GM18907 (cell line): ENCODE measurements around the gene SNX13.
A peak's percentile ranks its signal among the peaks of the same experiment; 100 is the strongest.

ENCODE experiments used
- ATAC-seq: cut with Tn5 transposase; IDR thresholded peaks from one replicate; pipeline ENCODE4 v1.9.1; 2021; ENCODE audit warnings: mild to moderate bottlenecking, moderate library complexity; ENCODE audit not compliant: unreplicated experiment

The SNX13 gene

GRCh38 chr7:17948526-17949238, 8.4 kb upstream of the SNX13 start:
- ATAC-seq = no peak

DNA sequence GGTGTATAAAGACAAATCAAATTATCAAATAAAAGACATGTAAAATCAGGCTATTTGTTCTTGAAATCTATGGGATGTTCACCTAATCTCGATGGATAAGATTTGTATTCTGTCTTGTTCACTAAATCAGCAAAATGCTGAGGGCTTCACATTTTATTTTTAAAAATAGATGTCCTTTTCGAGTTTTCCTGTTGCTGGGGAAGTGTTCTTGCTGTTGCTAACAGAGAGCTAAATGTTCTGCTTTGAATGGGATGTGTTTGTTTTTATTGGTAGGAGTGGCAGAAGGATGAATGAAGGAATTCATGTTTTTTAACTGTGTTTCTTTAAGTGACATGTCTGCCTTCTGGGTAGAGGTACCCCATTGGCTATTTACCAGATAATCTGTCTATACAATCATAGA, 7.3 kb upstream of the SNX13 start:
- no peak for ATAC-seq

DNA sequence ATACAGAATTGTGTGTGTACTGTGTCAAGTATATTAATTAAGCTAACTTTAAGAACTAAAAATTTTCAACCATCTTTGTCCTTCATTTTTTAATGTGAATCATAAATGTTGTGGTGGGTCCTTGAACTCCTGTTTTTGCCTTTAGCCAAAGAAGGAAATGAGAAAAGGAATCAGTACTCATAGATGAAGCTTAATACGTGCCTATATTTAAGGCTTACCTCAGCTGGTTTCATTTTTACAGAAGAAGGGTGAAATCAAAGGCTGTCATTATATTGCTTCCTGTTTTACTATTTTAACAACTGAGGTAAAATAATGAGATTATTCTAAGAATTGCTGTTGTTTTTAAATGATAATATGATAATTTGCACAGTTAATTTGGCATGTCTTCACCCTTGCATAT, 6.3 kb upstream of the SNX13 start:
- ATAC-seq = peak; percentile 75

DNA sequence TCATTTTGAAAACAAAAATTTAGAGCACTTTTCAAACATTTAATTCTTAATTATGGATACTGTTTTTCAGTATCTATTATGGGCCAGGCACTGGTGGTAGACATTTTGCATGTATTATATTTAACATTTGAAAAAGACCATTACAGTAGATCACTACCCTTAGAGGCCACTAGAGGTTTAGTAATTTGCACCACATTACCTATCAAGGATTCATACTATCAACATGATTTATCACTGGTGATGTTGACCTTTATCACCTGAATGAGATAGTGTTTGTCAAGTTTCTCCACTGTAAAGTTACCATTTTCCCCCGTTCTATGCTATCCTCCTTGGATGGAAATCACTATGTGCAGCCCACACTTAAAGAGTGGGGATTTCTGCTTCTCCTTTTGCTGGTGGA, 4.4 kb upstream of the SNX13 start:
- ATAC-seq = no peak

DNA sequence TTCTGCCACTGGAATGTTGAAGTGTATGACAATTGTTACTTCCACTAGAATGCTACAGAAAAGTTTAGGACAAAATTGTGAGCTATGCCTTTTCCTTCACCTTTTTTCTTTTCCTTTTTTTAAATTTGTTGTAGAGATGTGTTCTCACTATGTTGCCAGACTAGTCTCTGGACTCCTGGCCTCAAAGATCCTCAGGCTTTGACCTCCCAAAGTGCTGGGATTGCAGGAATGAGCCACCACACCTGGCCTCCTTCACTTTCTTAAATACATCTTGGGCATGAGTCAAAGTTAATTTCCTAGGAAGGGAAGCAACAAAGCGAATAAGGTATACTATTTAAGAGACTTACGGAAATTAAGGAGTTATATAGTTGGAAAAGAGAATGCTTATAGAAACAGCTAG, 2.7 kb upstream of the SNX13 start:
- ATAC-seq = no peak

GRCh38 chr7:17942231-17942630, 1.9 kb upstream of the SNX13 start:
- no peak for ATAC-seq

DNA sequence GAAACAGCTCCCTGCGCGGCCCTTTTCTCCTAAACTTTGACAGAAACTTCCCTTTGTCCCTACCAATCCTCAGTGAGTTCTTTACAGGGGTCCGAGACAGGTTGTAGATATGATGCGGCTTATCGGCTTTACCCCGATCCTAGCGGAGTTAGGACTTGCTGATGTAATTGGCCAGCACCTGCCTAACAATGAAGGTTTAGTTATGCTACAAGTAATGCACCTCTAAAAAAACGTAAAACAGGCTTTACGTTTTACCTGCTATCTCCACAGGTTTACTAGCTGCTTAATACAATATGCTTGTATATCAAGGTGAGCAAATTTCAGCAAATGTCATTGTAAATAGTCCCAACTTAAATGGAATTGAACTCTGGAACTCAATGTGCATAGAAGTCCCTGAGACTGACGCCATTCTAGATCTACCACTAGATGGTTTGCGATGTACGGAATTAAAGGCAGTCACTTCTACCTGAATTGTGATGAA, 697 bp upstream of the SNX13 start:
- peak; percentile 6 for ATAC-seq

DNA sequence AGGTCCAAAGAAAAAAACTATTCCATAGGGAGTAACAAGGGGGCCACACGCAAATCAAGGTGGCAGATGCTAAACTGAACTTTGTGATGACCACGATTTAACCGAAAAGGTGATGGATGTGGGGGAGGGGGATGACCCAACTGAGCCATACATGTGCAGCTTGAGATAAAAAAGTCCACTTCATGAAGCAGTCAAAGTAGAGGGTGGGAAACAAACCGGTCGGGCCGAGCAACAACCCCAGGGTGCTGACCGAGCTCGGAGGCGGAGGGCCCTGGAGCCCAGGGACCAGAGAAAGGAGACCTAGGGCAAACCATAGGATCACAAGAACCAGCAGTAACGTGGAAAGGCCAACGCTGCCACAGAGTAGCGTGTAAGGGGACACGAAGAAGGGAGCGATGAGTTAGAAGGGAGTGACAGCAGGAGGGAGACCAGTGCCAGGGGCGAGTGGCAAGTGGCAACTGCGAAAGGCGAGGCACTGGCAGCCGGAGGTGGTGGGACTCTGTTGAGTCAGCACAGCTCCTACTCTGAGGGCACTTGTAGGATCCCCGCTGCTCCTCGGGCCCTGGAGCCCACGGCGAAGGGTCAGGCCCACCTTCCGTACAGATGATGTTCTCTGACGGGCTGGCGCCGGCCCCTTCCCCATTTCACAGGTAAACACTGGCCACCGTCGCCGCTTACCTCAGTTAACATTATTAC, 540 bp downstream of the SNX13 start:
- peak; percentile 51 for ATAC-seq

DNA sequence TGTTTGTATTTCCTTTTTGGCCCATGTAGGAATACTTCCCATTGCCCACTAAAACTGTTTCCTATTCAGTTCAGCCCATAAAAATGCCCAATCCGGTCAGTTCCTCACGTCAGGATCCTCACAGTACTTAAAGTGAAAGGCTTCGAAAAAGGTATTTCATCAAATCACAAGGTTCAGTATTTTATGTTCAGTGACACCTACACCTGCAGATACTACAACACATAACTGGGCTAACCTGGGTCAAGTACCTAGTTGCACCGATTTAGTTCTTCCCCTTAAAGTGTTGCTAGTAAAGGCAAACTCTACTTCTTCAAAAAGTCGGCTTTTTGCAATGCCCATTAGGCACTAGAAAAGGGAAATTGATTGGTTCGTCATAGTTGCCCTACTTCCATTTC, 1.1 kb downstream of the SNX13 start:
- no peak for ATAC-seq

DNA sequence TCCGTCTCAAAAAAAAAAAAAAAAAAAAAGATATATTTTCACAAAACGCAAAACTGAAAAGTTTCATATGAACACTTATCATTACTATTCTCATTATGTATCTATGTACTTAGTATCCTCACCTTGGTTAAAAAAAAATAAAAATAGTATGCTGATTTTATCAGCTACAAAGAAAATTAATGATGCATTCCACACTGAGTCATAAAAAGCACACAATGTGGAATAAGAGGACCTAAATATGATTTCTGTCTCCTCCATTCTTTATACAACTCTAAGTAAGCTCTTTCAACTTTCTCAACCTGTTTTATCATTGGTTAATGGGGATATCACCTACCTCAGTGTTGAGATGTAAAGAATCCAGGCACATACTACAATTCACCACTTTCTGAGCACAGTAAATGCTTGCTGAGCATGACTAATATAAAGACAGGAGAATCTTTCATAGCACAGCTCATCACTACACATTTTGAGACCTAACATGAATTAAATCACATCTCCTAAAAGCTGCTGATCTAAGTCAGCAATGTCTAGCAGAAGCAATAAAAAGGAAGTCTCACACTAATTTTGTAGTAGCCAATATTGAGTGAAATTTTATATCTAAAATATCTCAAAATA, 2.7 kb downstream of the SNX13 start:
- peak; percentile 15 for ATAC-seq

DNA sequence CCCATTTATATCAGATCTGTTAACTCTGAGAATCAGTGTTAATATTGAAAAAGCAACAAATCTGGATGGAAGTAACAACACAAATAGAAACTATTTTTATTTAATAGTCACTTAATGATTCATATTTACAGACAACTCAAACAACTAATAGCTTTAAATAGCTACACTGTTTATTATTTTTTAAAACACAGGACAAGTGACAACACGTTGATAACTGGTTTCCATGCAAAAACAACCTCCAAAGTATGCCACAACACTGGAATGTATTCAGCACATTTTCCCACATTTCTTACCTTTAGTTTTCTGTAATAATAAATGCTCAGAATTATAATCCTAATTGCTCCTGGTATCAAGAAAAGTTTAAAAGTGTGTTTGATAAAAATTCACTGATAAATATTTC, 4.0 kb downstream of the SNX13 start:
- no peak for ATAC-seq

DNA sequence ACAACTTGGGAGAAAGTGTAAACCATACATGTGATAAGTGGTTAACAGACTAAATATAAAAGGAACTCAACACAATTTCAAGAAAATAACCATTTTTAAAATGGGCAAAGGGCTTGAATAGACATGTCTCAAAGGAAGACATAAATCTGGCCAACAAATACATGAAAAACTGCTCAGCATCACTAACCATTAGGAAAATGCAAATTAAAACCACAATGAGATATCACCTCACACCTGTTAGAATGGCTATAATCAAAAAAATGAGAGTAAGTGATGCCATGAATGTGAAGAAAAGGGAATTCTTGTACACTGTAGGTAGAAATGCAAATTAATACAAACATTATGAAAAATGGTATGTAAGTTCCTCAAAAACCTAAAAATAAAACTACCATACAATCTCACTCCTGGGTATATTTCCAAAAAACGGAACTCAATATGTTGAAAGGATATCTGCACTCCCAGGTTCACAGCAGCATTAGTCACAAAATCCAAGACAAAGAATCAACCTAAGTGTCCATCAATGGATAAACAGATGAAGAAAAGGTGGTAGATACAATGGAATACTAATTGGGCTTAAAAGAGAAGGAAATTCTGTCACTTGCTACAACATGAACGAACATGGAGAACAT, 5.6 kb downstream of the SNX13 start:
- no peak for ATAC-seq

DNA sequence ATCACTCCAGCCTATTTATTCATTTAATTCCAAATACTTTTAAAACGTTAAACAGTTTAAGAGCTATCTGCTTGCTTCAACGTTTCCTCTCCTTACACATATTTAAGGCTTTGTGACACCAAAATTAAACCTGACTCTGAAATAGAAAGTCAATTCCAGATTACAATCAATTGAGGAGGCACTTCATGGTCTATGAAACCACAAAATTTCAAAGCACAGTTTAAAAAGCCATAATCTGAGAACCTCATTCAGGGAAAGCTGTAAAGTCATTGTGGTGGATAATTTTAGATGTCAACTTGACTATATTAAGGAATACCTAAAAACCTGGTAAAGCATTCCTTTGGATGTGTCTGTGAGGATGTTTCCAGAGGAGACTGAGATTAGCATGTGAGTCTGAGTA, 6.2 kb downstream of the SNX13 start:
- ATAC-seq = no peak

DNA sequence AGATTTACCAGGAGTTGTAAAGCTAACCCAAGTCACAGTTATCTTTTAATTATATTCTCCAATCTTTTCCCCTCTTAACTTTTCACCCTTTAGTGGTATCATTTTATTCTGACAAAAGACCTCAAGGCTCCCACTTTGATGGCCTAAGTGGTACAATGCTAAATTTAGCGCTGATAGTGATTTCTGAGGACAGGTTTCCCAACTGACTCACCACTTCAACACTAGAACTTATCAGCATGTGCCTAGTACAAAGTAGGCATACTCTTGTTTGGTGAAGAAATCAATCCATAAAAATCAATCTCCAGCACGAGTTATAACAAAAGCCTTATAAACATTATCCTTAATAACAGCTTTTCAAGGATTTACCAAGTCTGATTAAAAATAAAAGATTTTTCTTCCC, 7.5 kb downstream of the SNX13 start:
- ATAC-seq = no peak

DNA sequence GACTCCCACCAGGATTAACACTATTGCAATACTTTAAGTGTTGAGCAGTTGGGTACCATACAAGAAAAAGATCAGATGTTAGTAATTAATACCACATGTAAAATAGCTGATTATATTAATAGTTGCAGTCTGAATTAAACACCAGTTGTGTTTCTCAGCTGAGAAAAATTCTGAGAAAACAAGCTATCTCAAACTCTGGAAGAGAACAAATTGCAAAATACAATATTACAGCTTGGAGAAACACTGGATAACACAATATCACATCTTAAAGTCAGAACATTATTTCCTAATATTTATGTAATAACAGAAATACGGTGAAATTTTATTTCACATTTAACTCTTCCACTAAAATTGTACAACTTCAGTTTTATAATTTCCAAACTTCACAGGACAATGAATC, 9.2 kb downstream of the SNX13 start:
- ATAC-seq = no peak

DNA sequence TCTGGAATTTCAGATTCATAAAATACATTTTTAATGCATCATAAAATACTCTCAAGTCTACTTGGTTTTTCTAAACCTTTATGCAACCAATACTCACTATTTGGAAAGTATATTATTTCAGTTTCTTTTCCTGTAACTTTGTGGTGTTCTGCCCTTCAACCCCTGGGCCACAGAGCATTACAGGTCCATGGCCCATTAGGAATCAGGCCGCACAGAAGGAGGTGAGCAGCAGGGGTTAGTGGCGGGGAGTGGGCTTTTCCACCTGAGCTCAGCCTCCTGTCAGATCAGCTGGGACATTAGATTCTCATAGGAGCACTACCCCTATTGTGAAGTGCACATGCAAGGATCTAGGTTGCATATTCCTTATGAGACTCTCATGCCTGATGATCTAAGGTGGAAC, 9.7 kb downstream of the SNX13 start:
- ATAC-seq = no peak

- no peak for ATAC-seq
Measured at GRCh38 chr7:17929647-17930395, 10.5 kb downstream of the SNX13 start.

GRCh38 chr7:17928055-17928454, 12.2 kb downstream of the SNX13 start:
- no peak for ATAC-seq

DNA sequence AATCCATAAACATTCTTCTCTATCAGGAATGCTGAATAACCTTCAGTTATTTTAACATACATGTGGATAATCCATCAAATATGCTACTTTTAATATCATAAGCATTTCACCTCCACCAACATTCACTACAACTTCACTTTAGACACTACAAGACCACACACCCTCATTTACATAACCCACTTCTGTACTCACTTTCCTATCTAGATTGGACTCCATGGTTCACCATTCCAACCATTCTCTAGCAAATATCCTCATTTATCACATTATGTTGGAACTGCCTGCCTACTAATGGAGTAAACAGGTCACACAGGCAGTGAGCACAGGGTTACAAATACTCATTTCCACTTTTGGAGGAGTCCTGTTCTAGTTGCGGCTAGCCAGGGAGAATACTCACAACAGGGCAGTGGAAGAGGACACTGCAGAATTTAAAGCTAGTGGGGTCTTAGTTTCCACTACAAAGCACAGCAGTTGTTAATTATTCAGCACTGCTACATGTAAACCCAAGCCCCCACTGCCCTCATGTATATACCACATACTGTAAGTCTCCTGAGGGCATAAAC, 18.4 kb downstream of the SNX13 start:
- ATAC-seq = no peak

DNA sequence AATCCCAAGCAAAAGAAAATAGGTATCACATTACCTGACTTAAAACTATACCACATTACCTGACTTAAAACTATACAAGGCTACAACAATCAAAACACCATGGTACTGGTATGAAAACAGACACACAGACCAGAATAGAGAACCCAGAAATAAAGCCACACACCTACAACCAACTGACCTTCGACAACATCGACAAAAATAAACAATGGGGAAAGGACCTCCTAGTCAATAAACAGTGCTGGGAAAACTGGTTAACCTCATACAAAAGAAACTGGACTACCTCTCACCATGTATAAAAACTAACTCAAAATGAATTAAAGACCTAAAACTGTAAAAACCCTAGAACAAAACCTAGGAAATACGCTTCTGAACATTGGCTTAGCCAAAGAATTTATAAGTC, 22.5 kb downstream of the SNX13 start:
- no peak for ATAC-seq

DNA sequence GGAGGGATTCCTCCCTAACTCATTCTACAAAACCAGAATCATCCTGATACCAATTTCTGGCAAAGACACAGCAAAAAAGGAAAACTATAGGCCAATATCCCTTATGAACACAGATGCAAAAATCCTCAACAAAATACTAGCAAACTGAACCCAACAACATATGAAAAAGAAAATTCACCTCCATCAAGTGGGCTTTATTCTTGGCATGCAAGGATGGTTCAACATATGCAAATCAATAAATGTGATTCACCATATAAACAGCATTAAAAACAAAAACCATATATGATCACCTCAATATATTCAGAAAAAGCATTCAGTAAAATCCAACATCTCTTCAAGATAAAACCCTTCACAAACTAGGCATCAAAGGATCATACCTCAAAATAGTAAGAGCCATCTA, 23.5 kb downstream of the SNX13 start:
- ATAC-seq = no peak
